Measurements from ENCODE around the gene P2RY8. TPM values are rescaled to one million over a fixed set of nuclear protein-coding genes. Genes with fewer than 3 reads are reported as not detected.

P2RY8 gene
- total and polyA plus RNA-seq, 10 of the 15 experiments (the other 5 are each of a cell fraction or from before 2014, with no cell fraction given), result 2.0 to 64.4 (median 36.5) TPM

GRCh38 chrX:1529756-1530155, 7.2 kb downstream of the P2RY8 start:
- H4K20me1 ChIP-seq (ENCODE audit: control insufficient read depth, insufficient read depth), result no peaks in the 10 kb centered on the region
- DNase-seq (ENCODE audit: low read depth, low spot score) (no peak), ATAC-seq (no peak), FAIRE-seq (no peak)
- WGBS (ENCODE audit: insufficient coverage, insufficient replicate concordance, low lambda C conversion rate, missing lambda C conversion rate), result 74% methylated on average over 6 of the region's 6 CpGs
- H3K9ac ChIP-seq (ENCODE audit: control insufficient read depth, insufficient read depth, low read length), result no peak overlapping the region
- intact Hi-C loops (cut with micrococcal nuclease; ENCODE audit: unreplicated experiment), result no loop called here
- no peaks in the 10 kb centered on the region for H3K27me3 ChIP-seq (replicated peaks in 1 of 2; ENCODE audit: control insufficient read depth in 2 of 2, insufficient read depth in 2 of 2, low read length in 1 of 2)
- ChIA-PET SMC1A (ENCODE audit: uncharacterized antibody, unreplicated experiment) (no interaction called here), RAD21 (ENCODE audit: unreplicated experiment) (no interaction called here), POLR2A (no interaction called here), CTCF (no interaction called here)
- H3K4me3 ChIP-seq, result no peak overlapping the region
- in situ Hi-C loops (cut with MboI), result no loop called here
- no peak overlapping the region for H3K27ac ChIP-seq (ENCODE audit: control insufficient read depth, insufficient read depth)
- H2AFZ ChIP-seq (ENCODE audit: control insufficient read depth, low read depth, low read length), result no peak overlapping the region
- H3K79me2 ChIP-seq (ENCODE audit: control insufficient read depth, insufficient read depth, low read length), result peaks cover 78% of the 10 kb centered on the region
- no peaks in the 10 kb centered on the region for H3K9me3 ChIP-seq (replicated peaks; ENCODE audit: control insufficient read depth, insufficient read depth, low read length)
- H3K4me1 ChIP-seq (ENCODE audit: control insufficient read depth, insufficient read depth, low read length), result peaks cover 21% of the 10 kb centered on the region
- H3K4me2 ChIP-seq (ENCODE audit: control insufficient read depth, insufficient read depth), result no peak overlapping the region
- BruUV-seq (replicated peaks), result no TSS peak
- peaks cover 4 to 8% of the 10 kb centered on the region in 2 experiments for H3K36me3 ChIP-seq (ENCODE audit: control insufficient read depth in 2 of 2, insufficient read depth in 2 of 2, low read length in 1 of 2)
- TF ChIP-seq ZNF592 (IDR thresholded peaks at IDR 0.05), result no peak
- TF ChIP-seq TCF7 (IDR thresholded peaks at IDR 0.05; ENCODE audit: borderline replicate concordance), result no peak
- no peak for TF ChIP-seq TBL1XR1 (IDR thresholded peaks at IDR 0.05; ENCODE audit: low read depth, low read length)
- no peak for TF ChIP-seq NR2F1 (conservative IDR thresholded peaks at IDR 0.05)
- no peak for TF ChIP-seq MLLT1 (IDR thresholded peaks at IDR 0.05)
- no peak for TF ChIP-seq NFXL1 (IDR thresholded peaks at IDR 0.05; ENCODE audit: borderline replicate concordance)
- TF ChIP-seq HDGF (IDR thresholded peaks at IDR 0.05), result no peak
- no peak for TF ChIP-seq RAD51 (IDR thresholded peaks at IDR 0.05)
- no peak for TF ChIP-seq BCLAF1 (IDR thresholded peaks at IDR 0.05)
- TF ChIP-seq PBX3 (IDR thresholded peaks at IDR 0.05; ENCODE audit: insufficient replicate concordance, low read depth, low read length), result no peak
- no peak for TF ChIP-seq JUND (IDR thresholded peaks at IDR 0.05; ENCODE audit: low read depth, low read length)
- TF ChIP-seq CHD1 (IDR thresholded peaks at IDR 0.05; ENCODE audit: low read depth, low read length), result no peak
- no peak for TF ChIP-seq ETV6 (conservative IDR thresholded peaks at IDR 0.05 in 1 of 2, IDR thresholded peaks at IDR 0.05 in 1 of 2; ENCODE audit: borderline replicate concordance in 1 of 2, low read depth in 1 of 2)
- no peak for TF ChIP-seq TCF3 (IDR thresholded peaks at IDR 0.05; ENCODE audit: borderline replicate concordance, insufficient read depth, low read depth, low read length)
- no peak for TF ChIP-seq NR2C1 (IDR thresholded peaks at IDR 0.05)
